GM04504 (cell line): ENCODE measurements around the gene CCR5.
A peak's percentile ranks its signal among the peaks of the same experiment; 100 is the strongest.
"Not testable (repeated sequence)": the region's sequence is repeated elsewhere in the genome, so short reads cannot be mapped to it uniquely, and the experiment has no call there.

Experiments
- DNase-seq: peaks from one replicate; pipeline ENCODE4 v3.0.0-alpha.2; 2012; ENCODE audit warnings: low read depth

Gene CCR5

DNA sequence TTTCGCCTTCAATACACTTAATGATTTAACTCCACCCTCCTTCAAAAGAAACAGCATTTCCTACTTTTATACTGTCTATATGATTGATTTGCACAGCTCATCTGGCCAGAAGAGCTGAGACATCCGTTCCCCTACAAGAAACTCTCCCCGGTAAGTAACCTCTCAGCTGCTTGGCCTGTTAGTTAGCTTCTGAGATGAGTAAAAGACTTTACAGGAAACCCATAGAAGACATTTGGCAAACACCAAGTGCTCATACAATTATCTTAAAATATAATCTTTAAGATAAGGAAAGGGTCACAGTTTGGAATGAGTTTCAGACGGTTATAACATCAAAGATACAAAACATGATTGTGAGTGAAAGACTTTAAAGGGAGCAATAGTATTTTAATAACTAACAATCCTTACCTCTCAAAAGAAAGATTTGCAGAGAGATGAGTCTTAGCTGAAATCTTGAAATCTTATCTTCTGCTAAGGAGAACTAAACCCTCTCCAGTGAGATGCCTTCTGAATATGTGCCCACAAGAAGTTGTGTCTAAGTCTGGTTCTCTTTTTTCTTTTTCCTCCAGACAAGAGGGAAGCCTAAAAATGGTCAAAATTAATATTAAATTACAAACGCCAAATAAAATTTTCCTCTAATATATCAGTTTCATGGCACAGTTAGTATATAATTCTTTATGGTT is at the start of gene CCR5:
TSS of gene CCR5 (plus strand) at position 108 of the 680 bp plus-strand sequence. CDS start 1,957 bp downstream, outside the sequence.
- DNase-seq: no peak

DNA sequence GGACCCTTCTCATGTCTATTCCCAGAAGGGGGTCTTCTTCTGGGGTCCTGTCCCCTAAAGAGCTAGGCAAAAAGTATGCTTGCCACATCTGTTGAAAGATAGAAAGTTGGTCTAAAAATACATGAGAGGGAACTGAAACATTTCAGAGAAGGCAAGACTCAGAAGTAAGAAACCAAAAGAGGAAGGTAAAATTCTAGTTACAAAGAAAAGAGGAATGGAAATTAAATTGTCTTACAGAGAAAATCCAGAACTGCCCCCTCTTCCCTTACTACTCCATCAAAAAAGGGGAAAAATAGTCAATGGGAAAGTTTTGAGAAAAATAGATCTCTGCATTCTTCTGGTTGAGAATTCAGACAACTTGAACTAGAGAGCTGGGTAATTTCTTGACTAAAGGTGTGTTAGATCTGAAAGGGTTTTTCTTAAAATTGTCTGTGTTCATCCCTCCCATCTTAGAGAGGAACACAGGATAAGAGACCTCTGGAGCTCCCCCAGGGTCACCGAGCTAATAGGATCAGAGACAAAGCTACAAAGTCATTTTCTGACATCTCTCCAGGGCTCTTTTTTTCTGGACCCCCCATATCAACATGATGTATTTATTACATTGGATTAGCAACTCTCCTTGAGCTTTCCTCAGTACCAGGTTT is 49.2 kb upstream of the CCR5 start:
- no peak for DNase-seq

DNA sequence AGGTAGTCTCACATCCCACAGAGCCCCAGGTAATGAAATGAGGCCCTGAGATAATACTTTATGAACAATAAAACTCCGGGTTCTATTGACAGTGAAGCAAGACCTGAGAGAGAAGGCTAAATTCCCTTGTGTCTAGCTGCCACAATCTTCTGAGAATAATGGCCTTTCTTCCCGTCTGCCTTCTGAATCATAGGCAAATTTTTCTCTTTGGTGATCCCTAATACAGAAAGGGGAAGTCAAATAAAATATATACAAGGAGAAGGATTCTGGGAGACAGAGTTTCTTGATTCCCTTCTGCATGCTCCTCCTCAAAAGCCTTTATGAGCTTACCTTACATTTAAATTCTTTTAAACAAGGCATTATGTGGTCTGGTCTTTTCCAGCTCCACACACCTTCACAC is 46.7 kb upstream of the CCR5 start:
- DNase-seq: no peak

DNA sequence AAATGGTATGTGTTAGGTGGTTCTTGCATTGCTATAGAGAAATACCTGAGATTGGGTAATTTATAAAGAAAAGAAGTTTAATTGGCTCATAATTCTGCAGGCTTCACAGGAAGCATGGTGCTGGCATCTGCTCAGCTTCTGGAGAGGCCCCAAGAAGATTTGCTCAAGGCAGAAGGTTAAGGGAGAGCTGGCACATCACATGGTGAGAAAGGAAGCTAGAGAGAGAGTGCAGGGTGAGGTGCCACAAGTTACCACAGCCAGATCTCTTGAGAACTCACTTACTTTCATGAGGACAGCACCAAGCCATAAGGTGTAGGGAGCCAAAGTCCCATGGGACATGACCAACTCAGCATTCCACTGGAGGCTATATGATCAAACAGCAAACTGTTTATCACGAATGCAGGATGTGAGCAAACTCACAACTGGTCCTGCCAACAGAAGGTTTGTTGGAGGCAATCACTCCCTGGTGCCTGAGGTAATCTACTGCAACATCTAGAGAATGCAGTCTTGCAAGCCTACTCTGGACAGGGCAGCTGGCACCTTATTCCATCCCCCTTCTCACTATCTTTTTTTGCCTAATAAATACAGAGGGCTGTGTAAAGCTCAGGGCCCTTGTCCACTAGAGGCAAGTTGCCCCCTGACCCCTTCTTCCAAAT is 45.0 kb upstream of the CCR5 start:
- DNase-seq: no peak

DNA sequence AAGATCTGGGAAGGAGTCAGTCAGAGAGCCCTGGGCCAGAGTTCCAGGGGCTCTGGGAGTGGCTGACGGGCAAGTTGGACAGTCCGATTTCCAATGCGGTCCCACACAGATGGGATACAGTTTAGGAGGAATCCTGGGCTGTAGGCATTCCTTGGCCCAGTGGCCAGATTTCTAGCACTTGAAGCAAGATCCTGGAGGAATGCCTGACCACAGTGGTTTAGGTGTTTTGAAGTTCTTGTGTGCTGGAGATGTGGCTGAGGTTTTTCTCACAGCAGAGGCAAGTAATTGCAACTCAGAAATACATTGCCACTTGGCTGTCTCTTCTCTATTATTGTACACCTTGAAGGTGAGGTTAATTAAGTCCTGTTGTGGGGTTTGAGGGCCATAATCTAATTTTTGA is 40.1 kb upstream of the CCR5 start:
- not testable (repeated sequence) for DNase-seq

DNA sequence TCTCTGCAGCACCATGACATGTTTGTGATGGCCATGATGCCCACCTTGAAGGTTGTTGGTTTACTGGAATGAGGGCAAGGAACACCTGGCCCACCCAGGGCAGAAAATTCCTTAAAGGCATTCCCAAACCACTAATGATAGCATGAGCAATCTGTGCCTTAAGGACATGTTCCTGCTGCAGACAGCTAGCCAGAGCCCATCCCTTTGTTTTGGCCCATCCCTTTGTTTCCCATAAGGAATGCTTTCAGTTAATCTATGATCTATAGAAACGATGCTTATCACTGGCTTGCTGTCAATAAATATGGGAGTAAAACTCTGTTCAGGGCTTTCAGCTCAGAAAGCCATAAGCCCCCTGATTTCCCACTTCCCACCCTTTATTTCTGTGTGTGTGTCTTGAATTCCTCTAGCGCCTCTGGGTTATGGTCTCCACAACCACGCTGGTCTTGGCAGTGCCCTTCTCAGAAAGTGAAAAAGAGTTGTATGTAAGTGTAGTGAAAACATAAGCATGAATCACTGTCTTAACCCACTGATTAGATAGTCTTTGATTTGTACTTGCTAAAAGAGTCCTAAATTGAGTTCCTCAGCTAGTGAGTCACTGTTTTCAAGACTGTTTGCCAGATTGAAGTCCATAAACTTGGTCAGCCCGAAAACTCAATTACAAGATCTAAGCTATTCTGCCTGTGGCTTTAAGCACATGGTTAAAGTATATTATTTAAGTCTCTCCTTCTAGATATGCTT is 35.8 kb upstream of the CCR5 start:
- peak; percentile 6 for DNase-seq

DNA sequence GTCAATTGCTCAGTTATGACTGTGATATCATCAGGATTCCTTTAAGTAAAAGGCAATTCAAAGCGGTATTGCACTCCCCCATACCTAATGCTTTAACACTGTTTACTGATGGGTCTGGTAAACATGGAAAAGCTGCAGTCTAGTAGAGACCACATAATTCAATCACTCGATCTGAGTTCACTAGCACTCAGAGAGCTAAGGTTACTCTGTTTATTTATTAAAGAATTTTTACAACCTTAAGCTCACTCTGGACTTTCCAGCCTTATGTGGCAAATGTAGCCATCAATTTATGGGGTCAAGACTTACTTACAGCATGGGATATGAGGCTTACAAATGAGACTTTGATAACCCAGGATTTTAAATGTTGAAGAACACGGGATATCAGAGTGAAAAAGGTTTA is 35.2 kb upstream of the CCR5 start:
- DNase-seq: no peak

DNA sequence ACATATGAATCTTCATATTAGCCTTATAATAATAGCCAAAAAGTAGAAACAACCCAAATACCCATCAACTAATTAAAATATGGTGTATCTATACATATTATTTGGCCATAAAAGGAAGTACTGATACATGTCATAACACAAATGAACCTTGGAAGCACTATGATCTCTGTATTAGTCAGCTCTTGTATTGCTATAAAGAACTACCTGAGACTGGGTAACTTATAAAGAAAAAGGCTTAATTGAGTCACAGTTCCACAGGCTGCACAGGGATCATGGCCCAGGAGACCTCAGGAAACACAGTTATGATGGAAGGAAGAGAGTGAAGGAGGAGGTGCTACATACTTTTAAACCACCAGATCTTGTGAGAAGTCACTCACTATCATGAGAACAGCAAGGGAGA is 32.8 kb upstream of the CCR5 start:
- no peak for DNase-seq

DNA sequence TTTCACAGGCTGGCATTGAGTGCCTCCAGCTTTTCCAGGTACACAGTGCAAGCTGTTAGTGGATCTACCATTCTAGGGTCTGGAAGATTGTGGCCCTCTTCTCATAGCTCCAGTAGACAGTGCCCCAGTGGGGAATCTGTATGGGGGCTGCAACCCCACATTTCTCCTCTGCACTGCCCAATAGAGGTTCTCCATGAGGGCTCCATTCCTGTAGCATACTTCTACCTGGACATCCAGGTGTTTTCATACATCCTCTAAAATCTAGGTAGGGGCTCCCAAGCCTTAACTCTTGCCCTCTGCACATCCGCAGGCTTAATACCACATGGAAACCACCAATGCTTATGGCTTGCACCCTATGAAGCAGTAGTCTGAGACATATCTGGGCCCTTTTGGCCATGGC is 31.9 kb upstream of the CCR5 start:
- DNase-seq: no peak

DNA sequence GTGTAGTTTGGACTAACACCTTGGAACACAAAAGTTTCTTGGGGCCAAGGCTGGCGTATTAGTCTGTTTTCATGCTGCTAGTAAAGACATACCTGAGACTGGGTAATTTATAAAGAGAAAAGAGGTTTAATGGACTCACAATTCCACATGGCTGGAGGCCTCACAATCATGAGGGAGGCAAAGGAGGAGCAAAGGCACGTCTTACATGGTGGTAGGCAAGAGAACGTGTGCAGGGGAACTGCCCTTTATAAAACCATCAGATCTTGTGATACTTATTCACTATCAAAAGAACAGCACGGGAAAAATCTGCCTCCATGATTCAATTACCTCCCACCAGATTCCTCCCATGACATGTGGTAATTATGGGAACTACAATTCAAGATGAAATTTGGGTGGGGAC is 26.3 kb upstream of the CCR5 start:
- DNase-seq: no peak

DNA sequence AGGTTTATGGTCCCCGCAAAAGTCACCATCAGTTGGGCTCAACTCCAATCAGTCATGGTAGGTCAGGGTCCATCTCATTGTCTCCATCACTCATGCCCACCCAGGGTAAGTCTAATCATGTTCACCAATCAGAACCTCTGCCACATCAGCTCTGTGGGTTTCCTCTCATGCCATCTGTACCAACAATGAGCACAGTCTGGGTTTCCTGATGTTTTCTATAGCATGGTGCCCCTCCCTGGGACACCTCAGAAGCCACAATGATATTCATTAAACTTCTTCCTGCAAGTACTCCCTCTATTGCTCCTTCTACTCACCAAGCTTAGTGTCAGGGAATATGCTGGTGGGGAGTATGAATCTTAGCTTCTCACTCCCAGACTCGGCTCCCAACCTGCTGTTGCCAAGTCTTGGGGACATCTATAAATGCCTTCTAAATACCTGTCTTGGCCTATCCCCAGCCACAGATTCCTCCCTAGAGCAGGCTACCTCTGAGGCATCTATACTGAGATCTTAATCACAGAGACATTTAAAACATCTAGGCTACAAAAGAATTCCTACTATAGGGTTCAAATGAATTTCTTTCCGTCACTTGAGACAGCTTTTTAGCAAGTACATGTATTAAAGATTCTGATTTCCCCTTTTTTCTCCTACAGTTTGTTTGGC is 21.8 kb upstream of the CCR5 start:
- DNase-seq: no peak

DNA sequence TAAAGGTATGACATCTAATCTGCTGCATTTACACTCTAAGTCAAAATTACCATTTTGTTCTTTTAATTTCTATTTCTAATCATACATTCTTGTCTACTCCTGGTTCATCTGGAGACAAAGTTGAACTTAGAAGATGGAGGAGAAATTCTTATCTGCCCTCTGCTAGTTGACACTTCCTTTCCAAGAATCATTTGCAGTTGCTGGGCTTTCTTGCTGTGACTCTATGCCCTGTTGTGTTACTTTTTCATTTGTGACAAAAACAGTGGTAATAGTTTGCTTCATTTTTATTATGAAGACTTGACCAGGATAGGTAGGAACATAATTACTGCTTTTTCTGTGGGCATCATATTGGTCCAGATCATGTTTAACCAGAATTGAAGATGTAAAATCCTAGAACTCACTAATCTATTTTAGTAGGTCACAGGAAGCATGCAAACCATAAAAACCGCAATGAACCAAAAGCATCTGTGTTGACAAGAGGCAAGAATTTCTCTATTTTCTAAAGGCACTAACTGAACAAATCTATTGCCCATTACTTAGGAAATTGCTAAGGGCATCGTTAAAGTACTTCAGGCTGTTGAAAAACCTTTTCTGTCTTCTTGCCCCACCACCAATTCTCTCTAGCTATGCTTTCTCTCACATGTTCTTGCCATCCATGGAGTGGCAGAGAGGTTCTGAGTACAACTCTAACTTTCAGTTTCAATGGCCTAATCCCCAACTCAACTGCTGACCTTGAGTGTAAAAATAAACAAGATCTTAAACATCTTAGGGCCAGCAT is 21.1 kb upstream of the CCR5 start:
- DNase-seq: no peak

DNA sequence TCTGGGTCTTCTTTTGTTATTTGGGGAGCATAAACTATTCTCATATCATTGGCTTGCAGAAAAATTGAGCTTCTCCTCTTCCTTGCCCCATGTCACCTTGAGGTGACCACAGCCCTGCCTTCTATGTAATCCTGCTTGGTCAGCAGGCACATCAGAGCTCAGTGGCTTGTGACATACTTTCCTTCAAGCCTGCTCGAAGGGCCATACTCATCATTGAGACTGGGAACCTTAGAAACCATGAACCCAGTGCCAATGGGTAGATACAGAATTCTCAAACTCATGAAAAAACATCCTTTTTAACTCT is 20.5 kb upstream of the CCR5 start:
- no peak for DNase-seq

DNA sequence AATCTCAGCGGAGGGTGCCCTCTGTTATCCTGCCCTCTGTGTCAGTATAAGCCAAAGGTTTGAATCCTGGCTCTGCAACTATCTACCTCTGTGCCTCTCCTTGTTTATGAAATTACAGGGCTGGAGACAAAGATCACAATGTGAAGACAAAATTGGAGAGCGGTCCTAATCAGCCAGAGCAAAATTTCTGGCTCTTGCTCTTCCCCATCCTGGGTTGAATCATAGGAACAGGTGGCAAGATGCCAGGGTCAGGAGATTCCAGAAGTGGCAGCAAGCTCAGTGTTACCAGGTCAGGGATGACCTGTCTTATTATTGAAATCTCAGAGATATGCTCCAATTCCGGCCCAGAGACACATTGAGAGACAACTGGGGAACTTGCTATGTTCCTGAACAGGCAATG is 19.1 kb upstream of the CCR5 start:
- DNase-seq: no peak

DNA sequence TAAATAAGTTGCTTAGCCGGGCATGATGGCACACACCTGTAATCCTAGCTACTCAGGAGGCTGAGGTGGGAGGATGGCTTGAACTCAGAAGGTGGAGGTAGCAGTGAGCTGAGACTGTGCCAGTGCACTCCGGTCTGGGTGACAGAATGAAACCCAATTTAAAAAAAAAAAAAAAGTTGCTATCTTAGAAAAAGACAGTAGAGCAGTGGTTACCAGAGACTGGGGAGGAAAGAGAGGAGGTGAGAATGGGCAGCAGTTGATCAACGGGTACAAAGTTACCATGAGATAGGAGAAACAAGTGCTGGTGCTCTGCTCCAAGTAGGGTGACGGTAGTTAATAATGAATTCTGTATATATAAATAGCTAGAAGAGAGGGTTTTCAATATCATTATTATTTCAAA is 17.7 kb upstream of the CCR5 start:
- DNase-seq: no peak

DNA sequence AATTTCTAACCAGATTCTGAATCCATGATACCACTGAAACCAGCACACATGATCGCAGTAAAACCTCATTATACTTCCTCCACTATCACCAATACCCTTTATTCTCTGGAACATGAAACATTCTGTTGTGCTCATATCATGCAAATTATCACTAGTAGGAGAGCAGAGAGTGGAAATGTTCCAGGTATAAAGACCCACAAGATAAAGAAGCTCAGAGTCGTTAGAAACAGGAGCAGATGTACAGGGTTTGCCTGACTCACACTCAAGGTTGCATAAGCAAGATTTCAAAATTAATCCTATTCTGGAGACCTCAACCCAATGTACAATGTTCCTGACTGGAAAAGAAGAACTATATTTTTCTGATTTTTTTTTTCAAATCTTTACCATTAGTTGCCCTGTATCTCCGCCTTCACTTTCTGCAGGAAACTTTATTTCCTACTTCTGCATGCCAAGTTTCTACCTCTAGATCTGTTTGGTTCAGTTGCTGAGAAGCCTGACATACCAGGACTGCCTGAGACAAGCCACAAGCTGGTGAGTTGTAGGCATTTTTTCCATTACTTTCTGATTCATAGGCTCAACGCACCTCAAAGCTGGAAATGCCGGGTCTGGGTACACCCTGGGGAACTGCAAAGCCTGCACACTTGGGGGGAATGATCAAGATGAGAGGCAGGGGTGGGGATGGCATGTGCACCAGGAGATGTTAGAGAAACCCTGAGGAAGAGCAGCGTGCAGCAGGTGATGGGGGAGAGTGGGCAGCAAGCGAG is 16.9 kb upstream of the CCR5 start, which contains the start of gene CCR2:
TSS of gene CCR2 (plus strand) at position 465 of the 764 bp plus-strand sequence. CDS start 3,417 bp downstream, outside the sequence.
- no peak for DNase-seq

DNA sequence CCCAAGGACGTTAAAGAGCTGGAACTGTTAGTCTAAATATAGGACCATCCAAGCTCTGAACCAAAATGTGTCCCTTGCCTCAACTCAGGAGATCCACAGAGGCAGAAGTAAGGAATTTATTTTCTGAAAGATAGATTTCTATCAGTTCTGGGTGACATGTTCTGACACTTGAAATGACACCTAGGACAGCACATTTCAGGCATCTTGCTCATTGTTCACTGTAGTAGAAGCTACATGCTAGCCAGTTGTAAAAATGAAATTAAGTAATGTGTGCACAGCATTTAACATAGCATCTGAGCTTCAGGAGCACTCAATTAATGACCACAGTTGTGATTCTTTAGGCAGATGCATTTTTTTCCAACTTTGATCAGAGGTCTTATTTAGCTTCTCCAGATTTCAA is 16.3 kb upstream of the CCR5 start:
- DNase-seq: no peak

DNA sequence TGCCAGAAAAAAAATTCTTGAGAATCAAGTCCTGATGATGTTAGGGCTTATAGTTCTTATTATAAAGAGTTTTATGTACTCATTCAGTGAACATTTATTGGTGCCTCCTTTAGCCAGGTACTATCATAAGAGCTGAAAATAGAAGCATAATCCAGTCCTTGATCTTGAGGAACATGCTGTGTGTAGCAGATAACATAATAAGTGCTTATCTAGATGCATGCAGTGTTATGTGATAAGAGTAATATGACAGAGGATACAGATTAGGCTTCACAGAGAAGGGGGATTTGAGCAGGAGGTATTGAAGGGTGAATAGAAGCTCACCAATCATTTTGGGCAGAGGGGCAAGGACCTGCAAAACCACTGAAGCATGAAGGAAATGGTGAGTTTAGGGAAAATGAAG is 15.8 kb upstream of the CCR5 start:
- DNase-seq: no peak

DNA sequence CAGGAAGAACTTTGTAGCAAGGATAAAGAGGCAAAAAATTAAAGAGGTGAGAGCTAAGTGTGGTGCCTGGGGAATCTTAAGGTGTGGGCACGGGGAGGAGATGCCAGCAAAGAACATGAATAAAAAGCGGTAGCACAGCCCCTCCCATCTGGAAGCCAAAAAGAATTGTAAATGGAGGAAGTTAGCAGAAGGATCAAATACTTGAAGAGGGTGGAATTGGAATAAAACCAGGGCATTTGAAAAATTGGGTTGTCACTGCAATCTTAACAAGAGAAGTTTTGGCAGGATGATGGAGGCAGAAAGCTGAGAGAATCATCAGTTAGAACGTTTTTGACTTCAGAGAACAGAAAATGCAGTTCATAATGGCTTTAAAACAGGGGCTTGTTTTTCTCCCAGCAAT is 14.5 kb upstream of the CCR5 start:
- DNase-seq: no peak

DNA sequence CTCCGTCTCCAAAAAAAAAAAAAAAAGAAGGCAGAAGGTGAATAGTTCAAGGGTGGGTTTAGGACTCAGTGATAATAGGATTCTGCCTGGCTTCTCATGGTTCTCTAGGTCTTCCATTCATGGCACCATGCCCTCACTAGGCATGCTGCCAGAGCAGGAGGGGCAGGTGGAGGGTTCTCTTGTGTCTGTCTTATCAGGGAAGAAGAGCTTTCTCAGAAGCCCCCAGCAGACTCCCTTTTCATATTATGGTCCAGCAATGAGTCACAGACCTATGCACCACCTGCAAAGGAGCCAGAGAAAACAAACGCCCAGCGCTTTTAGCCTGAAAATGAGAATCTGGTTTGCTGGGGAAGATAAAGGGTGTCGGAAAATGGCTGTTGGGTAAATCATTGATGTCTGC is 13.8 kb upstream of the CCR5 start:
- no peak for DNase-seq

DNA sequence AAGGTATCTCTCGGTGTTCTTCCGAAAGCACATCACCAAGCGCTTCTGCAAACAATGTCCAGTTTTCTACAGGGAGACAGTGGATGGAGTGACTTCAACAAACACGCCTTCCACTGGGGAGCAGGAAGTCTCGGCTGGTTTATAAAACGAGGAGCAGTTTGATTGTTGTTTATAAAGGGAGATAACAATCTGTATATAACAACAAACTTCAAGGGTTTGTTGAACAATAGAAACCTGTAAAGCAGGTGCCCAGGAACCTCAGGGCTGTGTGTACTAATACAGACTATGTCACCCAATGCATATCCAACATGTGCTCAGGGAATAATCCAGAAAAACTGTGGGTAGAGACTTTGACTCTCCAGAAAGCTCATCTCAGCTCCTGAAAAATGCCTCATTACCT is 12.3 kb upstream of the CCR5 start:
- DNase-seq: no peak
